HepG2 (cell line): ENCODE data around the gene PRSS8. TPM values are rescaled to one million over a fixed set of nuclear protein-coding genes. Genes with fewer than 3 reads are reported as not detected.

Experiments
- ATAC-seq: fragments of 200-7000 bp; cut with Tn5 transposase; 3 replicates; pipeline ENCODE4 v1.9.1; 2020; ENCODE audit warnings: mild to moderate bottlenecking, moderate library complexity
- BruUV-seq: library from RNA; stranded (reverse); fragments of 400-500 nt; replicated peaks from 2 replicates; lab custom pipeline; 2021; lab: Mats Ljungman, UMichigan
- CTCF ChIA-PET: fragments of 300-600 bp; formaldehyde crosslinking; extraction: SDS; loops from one replicate; lab custom pipeline; 2021; ENCODE audit warnings: low total read pairs, inconsistent platforms, low intra/inter-chr PET ratio; lab: Yijun Ruan, JAX
- POLR2A ChIA-PET: fragments of 350-600 bp; sonication (Branson Sonifier 250); formaldehyde crosslinking; loops from one replicate; lab custom pipeline; 2020; ENCODE audit warnings: antibody characterized with exemption, inconsistent platforms; lab: Yijun Ruan, JAX
- DNase-seq: peaks from one replicate; pipeline ENCODE4 v3.0.0-alpha.2; 2015; ENCODE audit warnings: low spot score
- FAIRE-seq: peaks from 3 replicates; lab custom pipeline; 2011; peaks lifted over from hg19 to GRCh38; lab: Jason Lieb, UNC
- H2AFZ ChIP-seq: one replicate; pipeline ENCODE4 v1.6.1; 2011; ENCODE audit warnings: low read length, inconsistent platforms
- H3K27ac ChIP-seq: fragments of 300-600 bp; 3 replicates; pipeline ENCODE4 v1.8.0; 2011; ENCODE audit warnings: mixed run types, mild to moderate bottlenecking, mixed read lengths, low read length, inconsistent platforms; ENCODE audit not compliant: insufficient read depth; ENCODE audit errors: extremely low read length
- H3K27me3 ChIP-seq, 2 experiments: fragments of 200-600 bp in 1 of 2; 2 replicates in 1 of 2; 3 replicates in 1 of 2; pipeline versions ENCODE4 v1.6.0 to v1.8.0; 2011; ENCODE audit warnings: low read length in 2 of 2, mild to moderate bottlenecking in 2 of 2, moderate library complexity in 2 of 2, inconsistent platforms in 1 of 2; ENCODE audit not compliant: insufficient read depth in 2 of 2, control insufficient read depth in 1 of 2
- H3K36me3 ChIP-seq, 2 experiments: fragments of 200-600 bp in 1 of 2; replicated peaks in 1 of 2; 2 replicates in 1 of 2; 3 replicates in 1 of 2; pipeline versions ENCODE4 v1.5.1 to v1.8.0; 2011; ENCODE audit warnings: low read length in 2 of 2, inconsistent platforms in 1 of 2; ENCODE audit not compliant: insufficient read depth in 2 of 2, control insufficient read depth in 1 of 2
- H3K4me1 ChIP-seq: 2 replicates; pipeline ENCODE4 v1.5.1; 2012; ENCODE audit warnings: low read length, inconsistent platforms; ENCODE audit not compliant: insufficient read depth
- H3K4me2 ChIP-seq: 2 replicates; pipeline ENCODE4 v1.6.0; 2011; ENCODE audit warnings: low read depth, low read length, inconsistent platforms
- H3K4me3 ChIP-seq, 3 experiments: fragments of 200-600 bp in 1 of 3; sonication (generic), shearing (Covaris generic) in 1 of 3; replicated peaks in 1 of 3; 2 replicates each; pipeline ENCODE4 v1.5.1; 2011 to 2016; ENCODE audit warnings: low read length in 3 of 3, inconsistent platforms in 2 of 3, low read depth in 2 of 3, mild to moderate bottlenecking in 2 of 3, control low read depth in 1 of 3, mixed read lengths in 1 of 3; ENCODE audit not compliant: insufficient read depth in 1 of 3
- H3K79me2 ChIP-seq: one replicate; pipeline ENCODE4 v1.6.1; 2011; ENCODE audit warnings: low read length, inconsistent platforms; ENCODE audit not compliant: insufficient read depth
- H3K9ac ChIP-seq: 2 replicates; pipeline ENCODE4 v1.6.0; 2011; ENCODE audit warnings: mild to moderate bottlenecking, low read depth, low read length, inconsistent platforms; ENCODE audit not compliant: insufficient read depth
- H3K9me3 ChIP-seq: 2 replicates; pipeline ENCODE4 v1.5.1; 2012; ENCODE audit warnings: mild to moderate bottlenecking, low read length
- H4K20me1 ChIP-seq: 2 replicates; pipeline ENCODE4 v1.6.0; 2011; ENCODE audit warnings: inconsistent platforms, mild to moderate bottlenecking, low read length, moderate library complexity; ENCODE audit not compliant: insufficient read depth
- CENPT ChIP-seq: sonication (generic); formaldehyde crosslinking; IDR thresholded peaks from 2 replicates; pipeline ENCODE4 v1.8.0; 2022; ENCODE audit warnings: low read depth, mild to moderate bottlenecking, moderate library complexity, missing genetic modification reagents
- KLF9 ChIP-seq: IDR thresholded peaks from 2 replicates; pipeline ENCODE4 v1.6.1; 2016; ENCODE audit warnings: low read depth
- NRL ChIP-seq: sonication (generic); formaldehyde crosslinking; IDR thresholded peaks from 2 replicates; pipeline ENCODE4 v1.5.0; 2020; ENCODE audit warnings: missing genetic modification reagents, mild to moderate bottlenecking, moderate library complexity, borderline replicate concordance
- POLR2G ChIP-seq: fragments of 200-400 bp; formaldehyde crosslinking; IDR thresholded peaks from 2 replicates; pipeline ENCODE4 v1.6.1; 2018; ENCODE audit warnings: mild to moderate bottlenecking, low read depth, low read length, moderate library complexity
- ZBTB40 ChIP-seq, 2 experiments: fragments of 450-650 bp in 1 of 2; sonication (generic) in 1 of 2; formaldehyde crosslinking in 1 of 2; IDR thresholded peaks; 2 replicates each; pipeline versions ENCODE4 v1.6.1 to v1.8.0; 2016 to 2022; ENCODE audit warnings: antibody characterized with exemption in 1 of 2, mild to moderate bottlenecking in 1 of 2, missing genetic modification reagents in 1 of 2
- ZNF572 ChIP-seq: sonication (generic); formaldehyde crosslinking; IDR thresholded peaks from 2 replicates; pipeline ENCODE4 v1.5.1; 2020; ENCODE audit warnings: mild to moderate bottlenecking, missing genetic modification reagents
- WGBS: methylation state at CpG from one replicate; pipeline ENCODE4 v1.1.6; 2017; ENCODE audit warnings: low lambda C conversion rate; 5-methylcytosine and 5-hydroxymethylcytosine counted together
- in situ Hi-C: cut with HindIII; loops from 2 replicates; pipeline ENCODE4 v1.10.0; 2017; ENCODE audit warnings: low pct_unique_long_range_greater_than_20kb; ENCODE audit not compliant: extremely low pct_ligation_motif_present
- intact Hi-C: fragments of 100-400 bp; cut with micrococcal nuclease; formaldehyde crosslinking; loops from one replicate; pipeline ENCODE4 v1.10.0; 2022; ENCODE audit not compliant: unreplicated experiment
- polyA plus RNA-seq, 8 experiments: library from polyadenylated mRNA; depleted of rRNA in 3 of 8; stranded (reverse) in 7 of 8; unstranded in 1 of 8; fragments of >200 nt; fragmentation: Illumina TruSeq in 4 of 8; extraction: Trizol in 4 of 8; gene quantifications; 2 replicates each; pipeline versions ENCODE4 v1.2.1 to v1.2.3, GENCODE V29; 2011 to 2016; ENCODE audit warnings: low read depth in 4 of 8, missing spikeins in 1 of 8, mixed read lengths in 1 of 8; ENCODE audit not compliant: insufficient read depth in 1 of 8
- total RNA-seq, 5 experiments: library from RNA; depleted of rRNA; stranded (reverse); fragments of >200 nt; fragmentation: Illumina TruSeq; extraction: Trizol; gene quantifications; 2 replicates each; pipeline ENCODE4 v1.2.3, GENCODE V29; 2016; ENCODE audit warnings: low read depth in 1 of 5
- TF ChIP-seq, protein P1 (sequence below): sonication (generic); formaldehyde crosslinking; IDR thresholded peaks from 2 replicates; pipeline ENCODE4 v1.5.1; 2020; ENCODE audit warnings: missing genetic modification reagents, mild to moderate bottlenecking, borderline replicate concordance

PRSS8 gene
- total and polyA plus RNA-seq, 2 of the 13 experiments (the other 11 are each of a cell fraction or from before 2014, with no cell fraction given), result 2.6 to 7.2 TPM

DNA sequence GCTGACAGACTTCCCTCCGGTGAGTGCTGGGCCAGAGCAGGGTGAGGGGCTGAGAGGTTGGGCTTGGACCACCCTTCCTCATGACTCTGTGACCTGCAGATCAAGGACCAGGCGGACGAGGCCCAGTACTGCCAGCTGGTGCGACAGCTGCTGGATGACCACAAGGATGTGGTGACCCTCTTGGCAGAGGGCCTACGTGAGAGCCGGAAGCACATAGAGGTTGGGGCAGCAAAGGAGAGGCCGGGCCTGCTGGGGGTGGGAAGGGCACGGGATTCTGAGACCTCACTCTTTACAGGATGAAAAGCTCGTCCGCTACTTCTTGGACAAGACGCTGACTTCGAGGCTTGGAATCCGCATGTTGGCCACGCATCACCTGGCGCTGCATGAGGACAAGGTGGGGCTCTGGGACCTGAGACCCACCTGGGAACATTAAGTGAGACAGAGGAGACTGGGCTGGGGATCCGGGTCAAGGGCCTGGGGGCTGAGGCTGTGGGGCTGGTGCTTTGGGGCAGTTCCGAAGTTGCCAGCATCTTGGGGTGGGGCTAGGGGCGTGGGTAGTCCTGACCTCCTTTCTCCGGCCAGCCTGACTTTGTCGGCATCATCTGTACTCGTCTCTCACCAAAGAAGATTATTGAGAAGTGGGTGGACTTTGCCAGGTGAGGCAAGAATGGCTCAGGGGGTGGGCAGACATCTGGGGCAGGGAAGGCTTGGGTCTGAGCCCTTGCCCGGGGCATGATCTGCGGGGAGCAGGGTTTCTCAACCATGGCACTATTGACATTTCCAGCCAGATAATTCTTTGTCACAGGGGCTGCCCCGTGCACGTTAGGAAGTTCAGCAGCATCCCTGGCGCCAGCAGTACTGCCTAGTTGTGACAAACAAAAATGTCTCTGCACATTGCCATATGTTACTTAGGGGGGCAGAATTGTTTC, 25.2 kb downstream of the PRSS8 start:
- TF ChIP-seq, protein P1, sequence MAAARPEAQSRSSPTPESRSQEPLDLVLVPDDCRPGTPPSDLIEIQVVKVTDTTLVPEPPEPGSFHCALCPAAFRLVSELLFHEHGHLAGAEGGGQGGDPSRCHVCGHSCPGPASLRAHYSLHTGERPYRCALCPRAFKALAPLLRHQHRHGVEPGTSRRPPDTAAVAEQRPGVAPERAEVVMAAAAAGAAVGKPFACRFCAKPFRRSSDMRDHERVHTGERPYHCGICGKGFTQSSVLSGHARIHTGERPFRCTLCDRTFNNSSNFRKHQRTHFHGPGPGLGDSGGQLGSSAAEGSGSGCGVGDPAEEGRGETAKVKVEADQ (CRISPR knock-in tag), result no peak
- TF ChIP-seq NRL (CRISPR knock-in tag), result 0 out of 2 replicates have a peak, but pooled peaks have one; percentile 20
- TF ChIP-seq POLR2G, result no peak
- TF ChIP-seq CENPT (CRISPR knock-in tag), result 0 out of 2 replicates have a peak, but pooled peaks have one; percentile 44
- no peak for TF ChIP-seq ZBTB40 (IDR thresholded peaks at IDR 0.05)
- TF ChIP-seq ZBTB40 (CRISPR knock-in tag; IDR thresholded peaks at IDR 0.05), result 0 out of 2 replicates have a peak, but pooled peaks have one; percentile 11
- 0 out of 2 replicates have a peak, but pooled peaks have one; percentile 23 for TF ChIP-seq ZNF572 (CRISPR knock-in tag)
- TF ChIP-seq KLF9 (CRISPR knock-in tag), result no peak
- Histone ChIP-seq H3K9ac (no peak overlapping the region), H2AFZ (no peak overlapping the region), H4K20me1 (no peaks in the 10 kb centered on the region), H3K9me3 (no peaks in the 10 kb centered on the region), H3K4me3 (no peak overlapping the region), H3K79me2 (peaks cover 12% of the 10 kb centered on the region), H3K27me3 (no peaks in the 10 kb centered on the region), H3K4me2 (no peak overlapping the region), H3K27ac (no peak overlapping the region), H3K36me3 (peaks cover 20 to 35% of the 10 kb centered on the region in 2 experiments), H3K4me1 (peaks cover 60% of the 10 kb centered on the region)
- no peak for FAIRE-seq
- intact Hi-C loops (no loop called here), in situ Hi-C loops (no loop called here)
- ChIA-PET CTCF (no interaction called here), POLR2A (interaction anchor here (3.7 kb wide), 1 partner anchor 7 kb away, joined by 17 read pairs; the partner anchor contains the start of gene KAT8)
- 92% methylated on average over 21 of the region's 26 CpGs for WGBS
- DNase-seq, result no peak
- no TSS peak for BruUV-seq
- ATAC-seq, result no peak
